ENCODE data around the gene ASIC5. TPM values are rescaled to one million over a fixed set of nuclear protein-coding genes. Genes with fewer than 3 reads are reported as not detected.
"Not testable (repeated sequence)": the region's sequence is repeated elsewhere in the genome, so short reads cannot be mapped to it uniquely, and the experiment has no call there.

ASIC5 gene
- total RNA-seq, 4 donors from 2014 or later: not detected

DNA sequence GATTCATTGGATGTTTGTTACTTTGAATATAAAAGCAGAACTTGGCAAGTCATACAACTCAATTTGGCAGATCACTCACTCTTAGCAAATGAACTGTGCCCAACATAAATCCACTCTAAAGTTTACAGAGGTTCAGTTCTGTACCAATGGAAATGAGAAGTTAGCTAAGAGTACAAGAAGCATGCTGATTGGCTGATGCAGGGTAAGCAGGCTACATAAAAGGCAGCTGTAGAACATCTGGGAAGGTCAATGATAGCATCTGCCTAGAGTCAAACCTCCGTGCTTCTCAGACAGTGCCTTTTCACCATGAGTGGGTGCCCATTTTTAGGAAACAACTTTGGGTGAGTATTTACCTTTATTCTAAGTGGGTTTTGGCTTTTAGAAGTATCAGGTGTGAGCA is 37.4 kb upstream of the ASIC5 start, which contains the start of gene TDO2:
Gene TDO2, plus strand, starts transcription at position 244 of the 400 bp plus-strand sequence. Its CDS starts 63 bp downstream, at position 307.
- in situ Hi-C loops (cut with MboI; ENCODE audit: low pct_ligation_motif_present in 1 of 4, low pct_unique_long_range_greater_than_20kb in 1 of 4, low sequenced_read_pairs in 3 of 4): no loop called here
- Histone ChIP-seq H3K27ac (no peak within 1 kb of the TSS), H3K27me3 (no peaks in the 10 kb centered on the region), H3K4me3 (no peak within 1 kb of the TSS), H3K4me1 (no peaks in the 10 kb centered on the region), H3K36me3 (no peaks in the 10 kb centered on the region), H3K9me3 (no peaks in the 10 kb centered on the region)
- 37 to 55% methylated on average over 1 of the region's 1 CpG for WGBS, 2 donors (ENCODE audit: low coverage in 1 of 2)
- DNase-seq: no peak
- TF ChIP-seq CTCF (IDR thresholded peaks at IDR 0.05) (no peak), EP300 (IDR thresholded peaks at IDR 0.05; ENCODE audit: low read depth) (no peak), POLR2A (IDR thresholded peaks at IDR 0.05) (no peak), POLR2AphosphoS5 (IDR thresholded peaks at IDR 0.05) (no peak)
- intact Hi-C loops (cut with DNase I; ENCODE audit: low total_unique reads): no loop called here

DNA sequence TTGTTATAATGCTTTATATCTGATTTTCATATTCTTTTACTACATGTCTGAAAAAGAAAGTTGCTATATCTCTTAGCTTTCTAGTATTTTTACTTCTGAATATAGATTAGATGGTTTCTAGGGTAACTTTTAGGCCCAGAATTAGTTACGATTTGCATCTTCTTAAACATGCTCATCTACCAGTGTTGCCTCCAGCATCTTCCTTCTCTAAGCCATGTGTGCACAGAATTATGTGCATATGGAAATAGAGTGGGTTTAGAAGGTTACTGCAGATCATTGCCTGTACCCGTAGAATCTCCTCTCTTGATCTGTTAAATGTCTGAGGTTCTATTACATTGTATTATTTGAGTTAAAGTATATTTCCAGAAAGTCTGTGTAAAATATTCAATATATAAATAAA is 34.9 kb upstream of the ASIC5 start:
- WGBS, 2 donors (ENCODE audit: low coverage in 1 of 2): 81 to 91% methylated on average over 2 of the region's 2 CpGs
- H3K27ac ChIP-seq: no peak overlapping the region

GRCh38 chr4:155900381-155900780 is 34.3 kb upstream of the ASIC5 start:
- in situ Hi-C loops (cut with MboI; ENCODE audit: low pct_ligation_motif_present in 1 of 4, low pct_unique_long_range_greater_than_20kb in 1 of 4, low sequenced_read_pairs in 3 of 4): no loop called here
- DNase-seq: no peak
- WGBS, 2 donors (ENCODE audit: low coverage in 1 of 2): 50 to 56% methylated on average over 1 of the region's 1 CpG

More for the DNA sequence above, 34.9 kb upstream of the ASIC5 start:
- no peaks in the 10 kb centered on the region for H3K9me3 ChIP-seq
- H3K27me3 ChIP-seq: no peaks in the 10 kb centered on the region
- H3K4me1 ChIP-seq: no peaks in the 10 kb centered on the region
- intact Hi-C loops (cut with DNase I; ENCODE audit: low total_unique reads) (no loop called here), in situ Hi-C loops (cut with MboI; ENCODE audit: low pct_ligation_motif_present in 1 of 4, low pct_unique_long_range_greater_than_20kb in 1 of 4, low sequenced_read_pairs in 3 of 4) (no loop called here)
- H3K36me3 ChIP-seq: no peaks in the 10 kb centered on the region
- no peak overlapping the region for H3K4me3 ChIP-seq
- no peak for DNase-seq
- TF ChIP-seq POLR2A (IDR thresholded peaks at IDR 0.05) (no peak), EP300 (IDR thresholded peaks at IDR 0.05; ENCODE audit: low read depth) (no peak), CTCF (IDR thresholded peaks at IDR 0.05) (no peak), POLR2AphosphoS5 (IDR thresholded peaks at IDR 0.05) (no peak)

DNA sequence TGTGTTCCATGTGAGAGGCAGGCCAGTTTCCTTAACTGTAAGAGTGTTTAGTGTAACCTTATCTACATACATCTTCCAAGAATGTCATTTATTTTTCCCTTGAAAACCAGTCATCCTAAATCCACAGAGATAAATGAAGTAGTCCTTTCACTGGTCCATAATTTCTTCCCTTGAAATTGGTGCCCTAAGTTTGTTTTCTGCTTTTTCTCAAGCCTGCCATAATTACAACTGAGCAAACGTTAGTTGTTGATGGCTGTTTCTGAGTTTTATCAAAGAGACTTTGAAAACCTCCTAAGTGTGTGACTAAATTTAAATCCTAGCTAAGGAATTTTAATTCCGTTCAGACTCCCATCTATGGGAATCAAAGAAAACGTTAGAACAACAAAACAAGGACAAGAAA is 33.8 kb upstream of the ASIC5 start:
- 10 to 11% methylated on average over 3 of the region's 3 CpGs for WGBS, 2 donors (ENCODE audit: low coverage in 1 of 2)
- in situ Hi-C loops (cut with MboI; ENCODE audit: low pct_ligation_motif_present in 1 of 4, low pct_unique_long_range_greater_than_20kb in 1 of 4, low sequenced_read_pairs in 3 of 4) (no loop called here), intact Hi-C loops (cut with DNase I; ENCODE audit: low total_unique reads) (no loop called here)
- no peak for DNase-seq
- Histone ChIP-seq H3K36me3 (no peaks in the 10 kb centered on the region), H3K27me3 (no peaks in the 10 kb centered on the region), H3K9me3 (no peaks in the 10 kb centered on the region), H3K27ac (no peak overlapping the region), H3K4me1 (no peaks in the 10 kb centered on the region), H3K4me3 (no peak overlapping the region)
- TF ChIP-seq POLR2AphosphoS5 (IDR thresholded peaks at IDR 0.05) (no peak), CTCF (IDR thresholded peaks at IDR 0.05) (no peak), EP300 (IDR thresholded peaks at IDR 0.05; ENCODE audit: low read depth) (no peak), POLR2A (IDR thresholded peaks at IDR 0.05) (no peak)

More at GRCh38 chr4:155900381-155900780, 34.3 kb upstream of the ASIC5 start:
- Histone ChIP-seq H3K4me3 (no peak overlapping the region), H3K4me1 (no peaks in the 10 kb centered on the region), H3K27me3 (no peaks in the 10 kb centered on the region), H3K36me3 (no peaks in the 10 kb centered on the region), H3K27ac (no peak overlapping the region), H3K9me3 (no peaks in the 10 kb centered on the region)
- TF ChIP-seq POLR2AphosphoS5 (IDR thresholded peaks at IDR 0.05): no peak
- TF ChIP-seq POLR2A (IDR thresholded peaks at IDR 0.05): no peak
- no peak for TF ChIP-seq CTCF (IDR thresholded peaks at IDR 0.05)
- no peak for TF ChIP-seq EP300 (IDR thresholded peaks at IDR 0.05; ENCODE audit: low read depth)
- intact Hi-C loops (cut with DNase I; ENCODE audit: low total_unique reads): no loop called here

GRCh38 chr4:155898371-155898770 is 32.3 kb upstream of the ASIC5 start:
- WGBS, 2 donors (ENCODE audit: low coverage in 1 of 2): 79 to 87% methylated on average over 2 of the region's 2 CpGs

More at GRCh38 chr4:155898371-155898770, 32.3 kb upstream of the ASIC5 start:
- H3K36me3 ChIP-seq; in situ Hi-C loops (cut with MboI; ENCODE audit: low pct_ligation_motif_present in 1 of 4, low pct_unique_long_range_greater_than_20kb in 1 of 4, low sequenced_read_pairs in 3 of 4); DNase-seq; H3K4me3 ChIP-seq; intact Hi-C loops (cut with DNase I; ENCODE audit: low total_unique reads); H3K9me3 ChIP-seq; H3K4me1 ChIP-seq; H3K27me3 ChIP-seq; H3K27ac ChIP-seq: not testable (repeated sequence)
